ENCODE measurements around the gene ORC3. TPM values are rescaled to one million over a fixed set of nuclear protein-coding genes. Genes with fewer than 3 reads are reported as not detected.

ORC3 gene
- total RNA-seq, 4 donors from 2014 or later: 20.7 to 30.3 (median 24.5) TPM

GRCh38 chr6:87705070-87705691, 115.2 kb downstream of the ORC3 start:
- TF ChIP-seq CTCF (IDR thresholded peaks at IDR 0.05; ENCODE audit: low read depth): no peak

- TF ChIP-seq CTCF (IDR thresholded peaks at IDR 0.05; ENCODE audit: low read depth): no peak
These were observed 116.4 kb downstream of the ORC3 start for GRCh38 chr6:87706187-87706966.

- TF ChIP-seq CTCF (IDR thresholded peaks at IDR 0.05; ENCODE audit: low read depth): no peak
These were observed 120.2 kb downstream of the ORC3 start for GRCh38 chr6:87710090-87710489.

- TF ChIP-seq CTCF (IDR thresholded peaks at IDR 0.05; ENCODE audit: low read depth): no peak
These were observed 124.3 kb downstream of the ORC3 start for GRCh38 chr6:87714093-87714842.

Other genes with a start within 250 kb of the ORC3 start
- 10 to 100 TPM in 1 of 4 donors, 1 to 10 TPM in 3; 3.7 to 10.4 (median 4.6) TPM for gene C6orf163, start 245.3 kb upstream of the ORC3 start, total RNA-seq
- under 1 TPM in 2 of 4 donors, not detected in 2; 0.17 to 0.44 TPM for gene CFAP206, start 182.2 kb upstream of the ORC3 start, total RNA-seq
- 10 to 100 TPM; 12.1 to 23.6 (median 20.2) TPM for gene SLC35A1, start 117.2 kb upstream of the ORC3 start, total RNA-seq
- 10 to 100 TPM; 32.1 to 49.2 (median 34.4) TPM for gene RARS2, start 148 bp upstream of the ORC3 start, total RNA-seq
- gene AKIRIN2, start 112.1 kb downstream of the ORC3 start, total RNA-seq: 10 to 100 TPM; 19.0 to 39.3 (median 24.0) TPM

Measured in subcutaneous adipose tissue (tissue), 4 donors.